CD4-positive, alpha-beta T cell treated with Interleukin-17A for 4 hours (primary cell): ENCODE measurements around the gene BFSP2.

ENCODE experiments used
- DNase-seq: peaks from one replicate; pipeline ENCODE4 v3.0.0-alpha.2; 2020; ENCODE audit warnings: mixed read lengths

Gene BFSP2, protein sequence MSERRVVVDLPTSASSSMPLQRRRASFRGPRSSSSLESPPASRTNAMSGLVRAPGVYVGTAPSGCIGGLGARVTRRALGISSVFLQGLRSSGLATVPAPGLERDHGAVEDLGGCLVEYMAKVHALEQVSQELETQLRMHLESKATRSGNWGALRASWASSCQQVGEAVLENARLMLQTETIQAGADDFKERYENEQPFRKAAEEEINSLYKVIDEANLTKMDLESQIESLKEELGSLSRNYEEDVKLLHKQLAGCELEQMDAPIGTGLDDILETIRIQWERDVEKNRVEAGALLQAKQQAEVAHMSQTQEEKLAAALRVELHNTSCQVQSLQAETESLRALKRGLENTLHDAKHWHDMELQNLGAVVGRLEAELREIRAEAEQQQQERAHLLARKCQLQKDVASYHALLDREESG

DNA sequence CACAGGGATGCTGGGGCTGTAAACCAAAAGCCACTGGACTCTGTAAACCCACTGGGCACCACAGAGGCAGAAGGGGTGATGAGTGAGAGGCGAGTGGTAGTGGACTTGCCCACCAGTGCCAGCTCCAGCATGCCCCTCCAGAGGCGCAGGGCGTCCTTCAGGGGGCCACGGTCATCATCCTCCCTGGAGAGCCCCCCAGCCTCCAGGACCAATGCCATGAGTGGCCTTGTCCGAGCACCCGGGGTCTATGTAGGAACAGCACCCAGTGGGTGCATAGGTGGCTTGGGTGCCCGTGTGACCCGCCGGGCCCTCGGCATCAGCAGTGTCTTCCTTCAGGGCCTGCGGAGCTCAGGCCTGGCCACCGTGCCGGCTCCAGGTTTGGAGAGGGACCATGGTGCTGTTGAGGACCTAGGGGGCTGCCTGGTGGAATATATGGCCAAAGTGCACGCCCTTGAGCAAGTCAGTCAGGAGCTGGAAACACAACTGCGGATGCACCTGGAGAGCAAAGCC, at the start of gene BFSP2:
Gene BFSP2 (plus strand): TSS at position 51 of the 510 bp plus-strand sequence. CDS start 28 bp downstream, at position 79.
- DNase-seq = no peak

DNA sequence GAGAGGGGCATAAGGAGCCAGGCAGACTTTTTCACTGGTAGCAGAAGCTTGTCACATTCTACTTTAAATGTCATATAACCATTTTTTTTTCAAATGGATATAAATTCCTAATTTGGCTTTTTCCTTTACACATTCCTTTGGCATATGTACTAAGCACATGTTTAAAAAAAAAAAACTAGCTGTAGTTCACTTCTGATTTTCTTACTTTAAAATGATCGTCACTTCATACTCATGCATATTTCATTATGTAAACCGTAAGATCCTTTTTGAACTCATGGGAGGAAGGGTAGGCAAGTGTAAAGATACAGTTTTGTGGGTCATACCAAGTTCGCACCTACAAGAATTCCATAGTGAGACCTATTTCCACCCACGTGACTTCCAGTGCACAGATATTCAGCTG, 45.1 kb upstream of the BFSP2 start:
- DNase-seq = no peak

DNA sequence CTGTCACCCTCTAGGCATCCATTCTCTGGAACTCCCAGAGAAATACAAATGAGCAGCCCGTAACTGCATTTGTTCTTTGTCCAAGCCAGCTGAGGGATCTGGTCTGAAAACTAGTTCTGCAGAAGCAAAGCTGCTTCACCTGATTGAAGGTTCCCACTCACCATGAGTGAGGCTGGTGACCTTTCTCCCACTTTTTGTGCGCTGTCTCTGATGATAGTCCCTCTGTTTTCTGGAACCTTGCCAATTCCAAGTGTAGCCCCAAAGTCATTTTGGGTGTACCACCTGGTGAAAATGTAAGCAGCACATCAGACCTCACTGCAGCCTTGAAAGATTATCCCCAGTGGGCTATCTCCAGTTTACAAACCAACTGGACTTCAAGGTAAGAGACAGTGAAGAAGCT, 39.4 kb upstream of the BFSP2 start:
- DNase-seq = no peak

DNA sequence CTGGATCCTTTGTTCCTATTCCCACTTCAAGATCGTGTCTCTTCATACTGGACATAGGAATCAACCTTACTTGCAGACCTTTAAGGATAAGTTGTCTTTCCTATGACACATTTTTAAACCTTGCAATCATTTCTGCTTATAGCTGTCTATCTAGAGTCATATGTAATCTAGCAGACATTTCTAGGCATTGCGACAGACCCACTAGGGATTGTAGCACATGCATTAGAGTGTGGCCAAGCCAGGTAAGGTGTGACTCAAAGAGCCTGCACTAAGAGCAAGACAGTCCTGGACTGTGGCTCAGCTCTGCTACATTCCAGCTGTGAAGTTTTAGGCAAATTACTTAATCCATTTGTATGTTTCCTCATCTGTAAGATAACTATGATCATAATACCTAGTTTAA, 38.8 kb upstream of the BFSP2 start:
- no peak for DNase-seq

DNA sequence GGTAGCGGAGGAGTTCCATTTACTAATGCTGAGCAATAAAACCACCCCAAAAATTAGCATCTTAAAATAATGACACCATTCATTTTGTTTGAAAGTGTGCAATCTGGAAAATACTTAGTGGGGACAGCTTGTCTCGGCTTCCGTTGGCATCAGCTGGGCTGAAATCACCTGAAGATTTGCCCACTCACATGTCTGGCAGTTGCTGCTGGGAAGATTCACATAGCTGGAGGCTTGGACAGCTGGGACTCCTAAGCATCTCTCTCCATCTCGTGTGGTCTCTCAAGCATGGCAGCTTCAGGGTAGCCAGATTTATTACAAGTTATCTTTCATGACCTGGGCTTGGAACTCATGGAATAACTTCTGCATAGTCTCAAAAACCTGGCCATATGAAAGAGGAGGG, 38.4 kb upstream of the BFSP2 start:
- no peak for DNase-seq

DNA sequence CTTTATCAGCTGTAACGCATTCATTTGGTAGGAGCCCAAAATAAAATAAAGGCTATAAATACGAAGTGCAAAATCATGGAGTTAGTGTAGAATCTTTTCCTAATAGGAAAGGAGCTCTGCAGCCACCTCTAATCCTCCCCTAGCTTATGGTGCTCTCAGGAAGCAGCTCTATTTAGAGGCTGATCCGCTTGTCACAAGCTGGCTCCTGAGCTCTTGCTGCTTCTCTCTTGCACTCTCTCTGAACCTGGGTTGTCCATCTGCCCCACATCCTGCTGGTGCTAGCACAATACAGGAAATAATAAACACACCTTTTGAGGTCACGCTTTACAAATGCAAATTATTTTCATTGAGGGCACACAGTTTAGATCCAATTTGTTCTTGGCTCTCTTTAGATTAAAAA, 37.3 kb upstream of the BFSP2 start:
- DNase-seq = no peak

DNA sequence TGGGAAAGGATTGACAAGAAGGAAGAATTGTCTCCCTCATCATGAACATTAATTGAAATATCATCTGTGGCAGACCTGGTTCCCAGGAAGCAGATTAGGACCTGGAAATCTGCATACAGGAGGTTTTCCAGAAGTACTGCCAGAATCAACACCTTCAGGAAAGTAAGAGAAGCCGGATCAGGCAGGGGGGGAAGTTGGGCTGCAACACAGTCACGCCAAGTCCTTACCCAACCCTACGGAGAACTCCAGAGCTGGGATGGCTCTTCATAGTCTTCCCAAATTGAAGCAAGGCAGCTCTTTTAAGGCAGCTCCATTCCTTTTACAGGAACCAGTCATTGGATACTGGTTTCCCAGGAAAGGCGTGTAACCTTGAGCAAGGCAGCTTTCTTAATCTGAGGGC, 35.2 kb upstream of the BFSP2 start:
- DNase-seq = no peak

DNA sequence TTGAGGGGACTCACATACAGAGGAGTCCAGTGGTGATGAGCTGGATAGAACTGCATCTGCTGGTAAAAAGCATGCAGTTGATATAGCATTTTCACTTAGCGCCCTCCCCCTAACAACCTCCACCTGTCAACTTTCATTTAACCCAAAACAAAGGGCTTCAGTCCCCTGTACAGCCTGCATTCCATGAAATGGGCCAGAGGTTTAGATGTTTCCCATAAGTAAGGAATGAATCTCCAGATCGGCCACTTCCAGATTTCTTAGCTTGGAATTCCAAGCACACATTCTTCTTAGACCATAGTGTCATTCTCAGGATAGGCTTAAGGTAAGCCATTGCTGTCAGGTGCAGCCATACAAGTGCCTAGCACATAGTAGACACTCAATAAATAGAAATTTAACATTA, 32.9 kb upstream of the BFSP2 start:
- DNase-seq = no peak

DNA sequence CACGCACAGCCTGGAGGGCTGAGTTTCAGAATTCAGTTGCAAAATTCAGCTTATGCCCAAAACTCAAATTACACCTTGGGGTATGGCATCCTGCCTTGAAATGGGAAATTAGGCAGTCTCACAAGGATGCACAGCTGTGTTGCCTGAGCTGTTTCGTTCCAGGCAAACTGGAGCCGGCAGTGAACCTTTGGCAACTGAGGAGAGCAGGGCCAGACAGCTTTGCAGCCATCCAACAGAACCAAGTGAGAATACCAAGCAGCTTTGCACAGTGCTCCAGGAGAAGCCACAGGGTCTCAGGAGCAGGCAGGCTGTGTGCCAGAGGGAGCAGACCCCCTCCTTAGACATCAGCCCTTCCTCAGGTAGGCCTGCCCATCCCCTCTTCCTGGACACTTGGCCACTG, 32.5 kb upstream of the BFSP2 start:
- no peak for DNase-seq

DNA sequence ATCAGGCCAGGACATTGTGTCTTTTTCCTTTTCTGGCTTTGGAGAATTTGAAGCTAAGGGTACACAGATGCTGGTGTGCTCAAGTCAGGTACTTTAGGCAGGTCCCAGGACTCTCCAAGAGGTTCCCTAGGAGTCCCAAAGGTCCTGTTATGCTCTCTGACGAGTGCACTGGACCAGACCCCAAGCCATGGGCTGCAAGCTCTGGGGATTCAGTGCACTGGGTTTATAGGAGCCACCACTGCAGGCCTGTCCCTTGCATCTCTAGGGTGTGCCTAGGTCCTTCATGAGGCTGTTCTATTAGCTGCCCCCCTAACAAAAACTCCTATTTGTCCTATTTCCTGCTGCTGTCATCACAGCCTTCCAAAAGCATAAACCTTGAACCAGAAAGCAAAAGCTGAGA, 31.9 kb upstream of the BFSP2 start:
- no peak for DNase-seq

DNA sequence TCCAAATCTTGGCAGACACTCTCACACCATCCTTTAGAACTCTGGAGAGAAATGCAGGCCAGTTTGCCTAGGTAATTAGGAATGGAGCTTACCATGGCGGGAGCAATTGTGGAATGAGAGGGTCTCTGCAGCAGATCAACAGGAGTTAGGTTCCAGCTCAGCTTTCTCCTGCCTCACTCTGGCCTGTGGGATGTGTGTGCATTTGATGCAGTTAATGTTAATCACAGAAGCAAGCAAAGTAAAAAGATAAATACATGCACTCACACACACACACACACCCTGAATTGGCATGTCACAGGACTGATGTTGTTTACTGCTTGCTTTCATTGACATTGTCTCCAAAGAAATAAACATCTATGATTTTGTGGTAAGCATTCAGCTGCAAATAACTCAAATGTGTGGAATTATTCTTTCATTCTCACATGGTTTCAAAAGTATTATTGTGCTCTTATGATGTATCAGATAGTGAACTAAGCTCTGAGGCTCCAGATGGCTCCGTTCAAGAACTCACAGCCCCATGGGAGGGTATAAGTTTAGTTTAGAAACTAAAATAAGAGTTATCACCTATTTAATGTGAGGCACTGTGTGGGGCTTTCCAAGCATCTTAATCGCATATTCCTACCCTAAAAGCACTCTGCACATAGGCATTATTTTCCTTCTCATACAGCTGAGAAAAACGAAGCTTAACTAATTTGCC, 31.3 kb upstream of the BFSP2 start:
- DNase-seq = no peak

DNA sequence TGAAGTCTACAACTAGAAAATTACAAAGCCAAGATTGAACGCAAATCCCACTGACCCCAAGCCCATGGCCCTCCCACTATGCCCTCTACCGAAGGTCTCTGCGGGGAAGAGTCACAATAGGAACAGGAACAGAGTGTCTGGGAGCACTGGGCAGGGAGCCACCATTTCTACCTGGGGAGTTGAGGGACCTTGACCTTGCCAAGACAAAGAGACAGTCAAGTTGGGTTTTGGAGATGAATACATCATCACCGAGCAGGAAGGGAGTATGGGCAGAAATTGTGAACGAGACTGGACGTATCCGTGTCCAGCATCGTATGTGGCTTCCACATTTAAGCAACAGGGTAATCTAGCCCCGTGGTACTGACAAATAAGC, 30.8 kb upstream of the BFSP2 start:
- no peak for DNase-seq

DNA sequence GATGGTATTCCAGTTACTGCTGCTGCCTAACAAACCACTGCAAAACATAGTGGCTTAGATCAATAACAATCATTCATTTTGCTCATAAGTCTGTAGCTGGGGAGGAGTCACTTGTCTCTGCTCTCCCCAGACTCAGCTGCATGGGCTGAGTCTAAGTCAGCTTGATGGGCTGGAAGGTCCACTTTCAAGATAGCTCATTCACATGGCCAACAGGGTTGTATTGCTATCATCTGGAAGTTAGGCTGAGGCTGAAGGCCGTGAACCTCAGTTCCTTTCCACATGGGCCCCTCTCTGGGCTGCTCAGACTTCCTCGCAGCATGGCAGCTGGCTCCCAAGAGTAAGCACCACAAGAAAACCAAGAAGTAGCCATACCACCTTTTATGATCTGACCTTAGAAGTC, 28.7 kb upstream of the BFSP2 start:
- no peak for DNase-seq

DNA sequence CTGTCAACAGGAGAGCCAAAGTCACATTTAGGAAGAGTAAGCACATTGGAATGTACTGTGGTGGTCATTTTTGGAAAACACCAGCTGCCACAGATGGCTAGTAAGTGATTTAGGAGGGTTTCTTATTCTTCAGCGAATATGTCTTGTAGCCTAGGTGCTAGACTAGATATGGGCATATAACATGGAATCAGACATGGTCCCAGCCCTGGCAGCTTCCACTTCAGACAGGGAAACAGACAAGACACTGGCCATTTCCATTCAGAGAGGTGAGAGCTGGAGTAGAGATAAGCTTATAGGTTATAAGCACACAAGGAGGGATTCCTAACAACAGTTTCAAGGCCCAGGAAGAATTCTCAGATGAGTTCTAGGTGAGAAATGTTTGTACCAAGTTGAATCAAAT, 28.2 kb upstream of the BFSP2 start:
- DNase-seq = no peak

DNA sequence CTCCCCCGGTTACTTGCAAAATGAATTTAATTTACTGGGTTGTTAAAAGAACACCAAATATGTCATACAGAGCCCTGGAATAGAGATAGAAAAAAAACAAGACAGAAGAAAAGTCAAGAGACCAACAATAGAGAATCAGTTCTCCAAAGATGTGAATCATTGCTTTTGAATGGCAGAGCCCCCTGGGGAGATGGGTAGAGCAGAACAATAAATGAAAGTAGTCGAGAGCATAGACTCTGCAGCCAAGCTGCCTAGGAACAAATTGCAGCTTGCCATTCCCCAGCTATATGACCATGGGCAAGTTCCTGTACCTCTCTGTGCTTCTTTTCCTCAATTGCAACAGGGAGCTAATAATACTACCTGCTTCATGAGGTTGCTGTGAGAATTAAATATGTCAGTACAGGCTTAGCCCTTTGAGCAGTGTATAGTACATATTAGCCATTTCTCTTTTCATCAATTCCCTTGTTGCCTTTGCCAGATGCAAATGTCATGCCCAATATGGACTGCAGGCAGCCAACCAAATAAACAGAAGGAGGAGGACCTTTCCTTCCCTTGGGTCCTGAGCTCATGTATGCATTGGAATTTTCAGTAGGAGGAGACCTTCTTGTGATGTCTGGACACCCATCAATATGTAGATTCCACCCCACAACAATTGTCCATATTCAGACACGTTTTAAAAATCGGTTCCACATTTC, 25.0 kb upstream of the BFSP2 start:
- no peak for DNase-seq

DNA sequence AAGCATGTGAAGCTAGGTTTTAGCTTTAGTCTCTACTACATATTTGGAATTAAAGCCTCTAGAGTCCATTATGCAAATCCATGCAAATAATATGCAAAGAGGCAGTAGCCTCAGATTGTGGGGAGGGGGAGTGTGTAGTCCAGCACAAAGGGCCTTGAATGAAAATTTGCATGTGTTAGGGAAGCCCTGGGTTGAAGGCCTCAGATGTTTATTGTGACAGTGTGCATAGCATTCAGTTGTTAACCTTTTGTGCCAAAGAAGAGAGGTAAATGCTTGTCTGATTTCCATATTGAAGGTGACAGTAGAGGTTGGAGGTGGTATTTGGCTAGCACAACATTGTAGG, 24.5 kb upstream of the BFSP2 start:
- no peak for DNase-seq

DNA sequence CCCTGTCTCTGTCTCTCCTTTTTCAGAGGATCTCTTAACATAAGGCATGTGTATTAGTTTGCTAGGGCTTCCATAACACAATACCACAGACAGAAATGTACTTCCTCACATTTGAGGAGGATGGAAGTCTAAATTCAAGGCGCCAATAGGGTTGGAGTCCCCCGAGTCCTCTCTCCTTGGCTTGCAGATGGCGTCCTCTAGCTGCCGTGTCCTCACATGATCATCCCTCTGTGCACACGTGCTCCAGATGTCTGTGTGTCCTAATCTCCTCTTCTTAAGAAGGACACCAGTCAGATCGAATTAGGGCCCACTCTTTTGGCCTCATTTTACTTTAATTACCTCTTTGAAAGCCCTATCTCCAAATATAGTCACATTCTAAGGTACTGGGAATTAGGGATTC, 23.0 kb upstream of the BFSP2 start:
- no peak for DNase-seq

DNA sequence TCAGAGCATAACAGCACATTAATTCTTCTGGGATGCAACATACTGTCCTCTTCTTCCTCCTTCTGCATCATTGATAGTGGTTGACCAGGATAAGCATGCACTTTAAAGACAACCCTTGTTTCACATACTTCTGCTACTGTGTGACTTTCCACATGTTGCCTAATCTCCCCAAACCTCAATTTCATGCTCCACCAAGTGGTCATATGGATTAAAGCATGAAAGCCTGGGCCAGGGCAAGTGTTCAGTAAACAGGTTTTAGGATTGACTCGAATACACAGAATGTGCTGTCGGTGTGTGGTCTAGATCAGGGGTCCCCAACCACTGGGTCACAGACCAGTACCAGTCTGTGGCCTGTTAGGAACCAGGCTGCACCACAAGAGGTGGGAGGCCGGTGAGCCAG, 22.5 kb upstream of the BFSP2 start:
- DNase-seq = no peak

DNA sequence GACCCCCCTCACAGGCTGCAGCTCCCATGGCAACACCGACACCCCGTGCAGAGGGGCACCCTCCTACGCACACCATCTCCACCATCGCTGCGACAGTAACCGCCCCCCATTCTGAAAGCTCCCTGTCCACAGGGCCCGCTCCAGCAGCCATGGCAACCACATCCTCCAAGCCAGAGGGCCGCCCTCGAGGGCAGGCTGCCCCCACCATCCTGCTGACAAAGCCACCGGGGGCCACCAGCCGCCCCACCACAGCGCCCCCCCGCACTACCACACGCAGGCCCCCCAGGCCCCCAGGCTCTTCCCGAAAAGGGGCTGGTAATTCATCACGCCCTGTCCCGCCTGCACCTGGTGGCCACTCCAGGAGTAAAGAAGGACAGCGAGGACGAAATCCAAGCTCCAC, 19.9 kb upstream of the BFSP2 start:
- DNase-seq = no peak

DNA sequence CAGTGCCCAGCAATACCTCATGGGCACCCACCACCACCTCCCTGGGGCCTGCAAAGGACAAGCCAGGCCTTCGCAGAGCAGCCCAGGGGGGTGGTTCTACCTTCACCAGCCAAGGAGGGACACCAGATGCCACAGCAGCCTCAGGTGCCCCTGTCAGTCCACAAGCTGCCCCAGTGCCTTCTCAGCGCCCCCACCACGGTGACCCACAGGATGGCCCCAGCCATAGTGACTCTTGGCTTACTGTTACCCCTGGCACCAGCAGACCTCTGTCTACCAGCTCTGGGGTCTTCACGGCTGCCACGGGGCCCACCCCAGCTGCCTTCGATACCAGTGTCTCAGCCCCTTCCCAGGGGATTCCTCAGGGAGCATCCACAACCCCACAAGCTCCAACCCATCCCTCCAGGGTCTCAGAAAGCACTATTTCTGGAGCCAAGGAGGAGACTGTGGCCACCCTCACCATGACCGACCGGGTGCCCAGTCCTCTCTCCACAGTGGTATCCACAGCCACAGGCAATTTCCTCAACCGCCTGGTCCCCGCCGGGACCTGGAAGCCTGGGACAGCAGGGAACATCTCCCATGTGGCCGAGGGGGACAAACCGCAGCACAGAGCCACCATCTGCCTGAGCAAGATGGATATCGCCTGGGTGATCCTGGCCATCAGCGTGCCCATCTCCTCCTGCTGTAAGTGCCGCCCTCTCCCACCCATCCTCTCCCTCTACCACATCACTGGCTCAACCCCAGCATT, 19.2 kb upstream of the BFSP2 start:
- no peak for DNase-seq

DNA sequence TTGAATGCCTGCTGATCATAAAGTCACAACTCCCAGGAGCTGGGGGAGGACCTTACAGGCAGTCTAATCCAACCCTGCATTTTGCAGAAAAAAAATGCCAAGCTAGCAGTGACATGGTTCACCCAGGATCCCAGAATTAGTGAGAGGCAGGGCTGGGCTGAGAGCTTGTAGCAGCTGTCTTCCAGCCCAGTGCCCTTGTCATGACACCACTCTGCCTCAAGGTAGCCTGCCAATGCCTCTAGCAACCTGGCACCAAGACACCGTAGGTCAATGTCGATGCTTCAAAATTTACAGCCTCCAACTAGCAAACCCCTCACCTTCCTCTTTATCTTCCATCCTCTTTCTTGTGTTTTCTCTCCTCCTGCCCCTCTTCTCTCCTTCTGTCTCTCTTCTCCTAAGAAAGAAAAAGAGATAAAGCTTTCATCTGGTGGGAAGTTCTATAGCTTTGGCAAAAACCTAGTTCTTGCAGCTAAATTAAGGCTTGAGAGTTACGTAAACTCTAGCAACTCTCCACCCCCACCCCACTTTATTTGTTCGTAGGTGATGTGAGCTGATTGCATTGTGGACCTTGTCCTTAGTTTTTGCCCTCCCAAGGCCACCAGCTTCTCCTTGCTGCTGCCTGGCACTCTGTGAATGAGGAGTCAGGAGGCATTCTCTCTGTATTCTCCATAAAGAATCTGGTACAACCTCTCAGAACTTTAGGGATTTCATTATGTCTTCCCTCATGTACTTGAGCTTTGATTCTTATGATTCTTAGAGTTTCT, 18.3 kb upstream of the BFSP2 start:
- DNase-seq = no peak

DNA sequence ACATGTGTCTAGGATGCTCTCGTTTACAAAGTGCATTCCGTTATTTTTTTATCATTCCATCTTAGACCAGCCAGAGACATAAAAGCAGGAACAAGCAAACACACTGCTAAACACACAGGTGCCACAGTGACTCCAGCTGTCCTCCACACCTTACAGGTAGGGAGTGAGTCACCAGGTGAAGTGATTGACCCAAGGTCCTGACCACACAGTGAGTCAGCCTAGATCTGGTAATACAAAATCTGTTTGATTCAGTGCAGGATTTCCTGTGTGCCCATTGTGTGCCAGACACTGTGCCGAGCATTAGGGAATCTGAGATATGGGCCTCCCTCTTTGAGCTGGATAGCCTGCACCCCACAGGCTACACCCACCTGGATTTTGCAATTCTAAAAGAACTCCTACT, 16.7 kb upstream of the BFSP2 start:
- DNase-seq = no peak
